ENCODE data around the gene CHST11.

DNA sequence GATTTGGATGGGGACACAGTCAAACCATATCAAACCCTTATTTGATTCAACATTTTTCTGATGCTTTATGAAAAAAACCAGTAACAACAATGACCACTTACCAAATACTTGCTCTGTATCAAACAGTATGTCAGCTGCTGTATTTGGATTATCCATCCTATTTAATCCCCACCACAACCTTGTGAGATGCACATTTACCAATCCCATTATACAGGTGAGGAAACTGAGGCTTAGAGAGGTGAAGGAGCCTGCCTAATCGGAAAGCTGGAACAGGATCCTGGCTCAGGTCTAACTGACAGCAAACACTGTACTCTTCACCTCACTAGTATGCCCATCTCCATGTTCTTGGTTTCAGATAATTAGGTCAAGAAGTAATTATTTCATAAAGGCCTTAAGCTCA, 13.8 kb downstream of the CHST11 start:
- TF ChIP-seq YY1 (IDR thresholded peaks at IDR 0.05; ENCODE audit: insufficient read depth, insufficient read length) (no peak), ZNF274 (IDR thresholded peaks at IDR 0.05; ENCODE audit: low read depth, low read length) (no peak), SUZ12 (IDR thresholded peaks at IDR 0.05; ENCODE audit: extremely low read depth, insufficient read depth, insufficient read length) (no peak)

Data from NT2/D1 (cell line).